HG03159 (cell line): ENCODE measurements around the gene LIPT2.

ENCODE experiments used
- ATAC-seq: cut with Tn5 transposase; IDR thresholded peaks from one replicate; pipeline ENCODE4 v1.9.1; 2021; ENCODE audit warnings: mild to moderate bottlenecking, moderate library complexity; ENCODE audit not compliant: unreplicated experiment

Gene LIPT2

GRCh38 chr11:74504100-74504691 lies 10.7 kb upstream of the LIPT2 start:
- ATAC-seq, result no peak

GRCh38 chr11:74494916-74495315 lies 1.4 kb upstream of the LIPT2 start:
- ATAC-seq, result no peak

GRCh38 chr11:74493791-74494630 lies 487 bp upstream of the LIPT2 start:
- no peak for ATAC-seq

- no peak for ATAC-seq
Observed at GRCh38 chr11:74492084-74492483, 1.4 kb downstream of the LIPT2 start.

- ATAC-seq, result no peak
Observed at GRCh38 chr11:74490941-74491340, 2.6 kb downstream of the LIPT2 start.

- no peak for ATAC-seq
Observed at GRCh38 chr11:74487875-74488274, 5.6 kb downstream of the LIPT2 start.

GRCh38 chr11:74485868-74486267 lies 7.7 kb downstream of the LIPT2 start:
- ATAC-seq, result no peak

GRCh38 chr11:74480688-74481417 lies 12.7 kb downstream of the LIPT2 start:
- ATAC-seq, result no peak

- no peak for ATAC-seq
Observed at GRCh38 chr11:74479732-74480123, 13.8 kb downstream of the LIPT2 start.

- no peak for ATAC-seq
Observed at GRCh38 chr11:74478877-74479731, 14.4 kb downstream of the LIPT2 start.

GRCh38 chr11:74476536-74476935 lies 17.0 kb downstream of the LIPT2 start:
- no peak for ATAC-seq

- ATAC-seq, result no peak
Observed at GRCh38 chr11:74474316-74474715, 19.2 kb downstream of the LIPT2 start.

- ATAC-seq, result no peak
Observed at GRCh38 chr11:74473382-74474173, 19.9 kb downstream of the LIPT2 start.

- ATAC-seq, result no peak
Observed at GRCh38 chr11:74471668-74472429, 21.7 kb downstream of the LIPT2 start.

GRCh38 chr11:74471037-74471436 lies 22.5 kb downstream of the LIPT2 start:
- ATAC-seq, result no peak

- no peak for ATAC-seq
Observed at GRCh38 chr11:74470526-74470925, 23.0 kb downstream of the LIPT2 start.

- ATAC-seq, result no peak
Observed at GRCh38 chr11:74468936-74469335, 24.6 kb downstream of the LIPT2 start.

- ATAC-seq, result no peak
Observed at GRCh38 chr11:74468521-74468920, 25.0 kb downstream of the LIPT2 start.

- ATAC-seq, result no peak
Observed at GRCh38 chr11:74468058-74468457, 25.5 kb downstream of the LIPT2 start.
